Lower leg skin (tissue), 3 donors: ENCODE results near the gene TMEM154.

ENCODE experiments used
- POLR2A ChIP-seq, 2 donors: fragments of 450-650 bp; IDR thresholded peaks; one replicate each; pipeline ENCODE4 v1.6.1; 2016 to 2017; ENCODE audit warnings: antibody characterized with exemption in 2 of 2, mild to moderate bottlenecking in 1 of 2, moderate library complexity in 1 of 2
- TF ChIP-seq, protein P1 (sequence below), 3 donors: fragments of 450-650 bp; IDR thresholded peaks; one replicate each; pipeline ENCODE4 v1.5.1; 2016; ENCODE audit warnings: antibody characterized with exemption in 3 of 3, mild to moderate bottlenecking in 3 of 3, moderate library complexity in 2 of 3

DNA sequence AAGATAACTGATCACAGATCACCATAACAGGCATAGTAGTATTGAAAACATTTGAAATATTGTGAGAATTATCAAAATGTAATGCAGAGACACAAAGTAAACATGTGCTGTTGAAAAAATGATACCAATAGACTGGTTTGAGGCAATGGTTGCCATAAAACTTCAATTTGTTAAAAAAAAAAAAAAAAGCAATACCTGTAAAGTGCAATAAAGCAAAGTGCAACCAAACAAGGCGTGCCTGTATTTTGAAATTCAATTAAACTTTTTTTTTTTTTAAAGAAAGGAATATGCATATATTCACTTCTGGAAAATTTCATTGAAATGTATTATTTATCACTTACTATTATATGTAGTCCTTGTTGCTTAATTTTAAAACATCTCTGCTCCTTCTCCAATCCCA, 27.7 kb downstream of the TMEM154 start:
- TF ChIP-seq, protein P1, sequence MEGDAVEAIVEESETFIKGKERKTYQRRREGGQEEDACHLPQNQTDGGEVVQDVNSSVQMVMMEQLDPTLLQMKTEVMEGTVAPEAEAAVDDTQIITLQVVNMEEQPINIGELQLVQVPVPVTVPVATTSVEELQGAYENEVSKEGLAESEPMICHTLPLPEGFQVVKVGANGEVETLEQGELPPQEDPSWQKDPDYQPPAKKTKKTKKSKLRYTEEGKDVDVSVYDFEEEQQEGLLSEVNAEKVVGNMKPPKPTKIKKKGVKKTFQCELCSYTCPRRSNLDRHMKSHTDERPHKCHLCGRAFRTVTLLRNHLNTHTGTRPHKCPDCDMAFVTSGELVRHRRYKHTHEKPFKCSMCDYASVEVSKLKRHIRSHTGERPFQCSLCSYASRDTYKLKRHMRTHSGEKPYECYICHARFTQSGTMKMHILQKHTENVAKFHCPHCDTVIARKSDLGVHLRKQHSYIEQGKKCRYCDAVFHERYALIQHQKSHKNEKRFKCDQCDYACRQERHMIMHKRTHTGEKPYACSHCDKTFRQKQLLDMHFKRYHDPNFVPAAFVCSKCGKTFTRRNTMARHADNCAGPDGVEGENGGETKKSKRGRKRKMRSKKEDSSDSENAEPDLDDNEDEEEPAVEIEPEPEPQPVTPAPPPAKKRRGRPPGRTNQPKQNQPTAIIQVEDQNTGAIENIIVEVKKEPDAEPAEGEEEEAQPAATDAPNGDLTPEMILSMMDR (IDR thresholded peaks at IDR 0.05): no peak
- TF ChIP-seq POLR2A (IDR thresholded peaks at IDR 0.05): no peak
